Loucy (cell line): ENCODE measurements around the gene PDZRN3.

Source experiments
- H2AFZ ChIP-seq: fragments of 200-600 bp; sonication (generic); 2 replicates; pipeline ENCODE4 v1.6.0; 2016; ENCODE audit warnings: antibody characterized with exemption, mild to moderate bottlenecking, low read length, moderate library complexity
- H3F3A ChIP-seq: fragments of 200-600 bp; 2 replicates; pipeline ENCODE4 v1.6.0; 2016; ENCODE audit warnings: antibody characterized with exemption, low read depth, mild to moderate bottlenecking
- H3K27me3 ChIP-seq: fragments of 200-600 bp; sonication (generic); 2 replicates; pipeline ENCODE4 v1.6.1; 2014; ENCODE audit warnings: low read length, mild to moderate bottlenecking; ENCODE audit not compliant: insufficient read depth, poor library complexity, severe bottlenecking
- H3K36me3 ChIP-seq: fragments of 200-600 bp; sonication (generic); 2 replicates; pipeline ENCODE4 v1.6.1; 2016; ENCODE audit warnings: low read length; ENCODE audit not compliant: insufficient read depth
- H3K4me1 ChIP-seq: fragments of 200-600 bp; sonication (generic); 2 replicates; pipeline ENCODE4 v1.5.1; 2014; ENCODE audit warnings: low read length, mild to moderate bottlenecking; ENCODE audit not compliant: insufficient read depth, poor library complexity, severe bottlenecking
- H3K4me2 ChIP-seq: fragments of 200-600 bp; sonication (generic); 2 replicates; pipeline ENCODE4 v1.6.0; 2014; ENCODE audit warnings: antibody characterized with exemption, low read length, low read depth, mild to moderate bottlenecking; ENCODE audit not compliant: poor library complexity, severe bottlenecking
- H3K4me3 ChIP-seq: fragments of 200-600 bp; sonication (generic); 2 replicates; pipeline ENCODE4 v1.5.1; 2014; ENCODE audit warnings: low read length, mild to moderate bottlenecking, mixed read lengths; ENCODE audit not compliant: poor library complexity, severe bottlenecking
- H3K79me2 ChIP-seq: fragments of 200-600 bp; sonication (generic); 2 replicates; pipeline ENCODE4 v1.6.1; 2014; ENCODE audit warnings: low read length; ENCODE audit not compliant: insufficient read depth
- H3K9ac ChIP-seq: fragments of 200-600 bp; sonication (generic); 2 replicates; pipeline ENCODE4 v1.6.0; 2014; ENCODE audit warnings: mild to moderate bottlenecking, low read depth, low read length, moderate library complexity; ENCODE audit not compliant: poor library complexity, severe bottlenecking
- H3K9me2 ChIP-seq: fragments of 200-600 bp; sonication (generic); replicated peaks from 2 replicates; pipeline ENCODE4 v1.6.1; 2016; ENCODE audit warnings: low read depth, low read length, mixed read lengths
- H3K9me3 ChIP-seq: fragments of 200-600 bp; sonication (generic); 2 replicates; pipeline ENCODE4 v1.6.1; 2014; ENCODE audit warnings: mild to moderate bottlenecking, antibody characterized with exemption, low read length, low read depth; ENCODE audit not compliant: insufficient read depth
- H4K20me1 ChIP-seq: fragments of 200-600 bp; sonication (generic); 2 replicates; pipeline ENCODE4 v1.6.0; 2014; ENCODE audit warnings: antibody characterized with exemption, low read length, mild to moderate bottlenecking; ENCODE audit not compliant: insufficient read depth, poor library complexity, severe bottlenecking
- EZH2phosphoT487 ChIP-seq: fragments of 200-600 bp; IDR thresholded peaks from 2 replicates; pipeline ENCODE4 v1.6.1; 2018; ENCODE audit warnings: antibody characterized with exemption, mild to moderate bottlenecking, moderate library complexity, borderline replicate concordance
- TF ChIP-seq, protein P1 (sequence below): fragments of 200-600 bp; sonication (generic); conservative IDR thresholded peaks from 2 replicates; pipeline ENCODE4 v1.5.1; 2014; ENCODE audit warnings: mild to moderate bottlenecking, antibody characterized with exemption, low read length

The PDZRN3 gene

DNA sequence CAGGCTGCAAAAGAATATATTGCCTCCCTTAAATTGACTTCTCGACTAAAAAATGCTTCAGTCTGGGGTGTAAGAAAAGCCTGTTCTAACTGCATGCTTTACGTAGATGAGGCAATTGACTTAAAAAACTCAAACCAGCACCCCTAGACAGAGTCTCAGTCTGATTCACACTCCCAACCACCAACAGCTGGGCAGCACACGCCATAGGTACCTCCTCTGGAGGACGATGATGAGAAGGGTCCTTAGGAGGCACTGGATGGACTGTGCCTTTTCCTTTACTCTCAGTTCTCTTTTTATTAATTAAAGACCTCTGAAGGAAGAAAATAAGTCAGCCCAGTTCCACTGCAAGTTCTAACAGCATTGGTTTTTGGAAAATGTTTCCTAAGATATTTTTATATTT, 175.0 kb downstream of the PDZRN3 start:
- H3K27me3 ChIP-seq, result no peaks in the 10 kb centered on the region
- H3K36me3 ChIP-seq, result no peaks in the 10 kb centered on the region
- no peaks in the 10 kb centered on the region for H3F3A ChIP-seq
- no peak overlapping the region for H3K4me3 ChIP-seq
- no peaks in the 10 kb centered on the region for H3K9me3 ChIP-seq
- H3K9ac ChIP-seq, result no peak overlapping the region
- H4K20me1 ChIP-seq, result no peaks in the 10 kb centered on the region
- H3K4me2 ChIP-seq, result no peak overlapping the region
- no peaks in the 10 kb centered on the region for H3K9me2 ChIP-seq
- H3K4me1 ChIP-seq, result no peaks in the 10 kb centered on the region
- no peaks in the 10 kb centered on the region for H3K79me2 ChIP-seq
- no peak overlapping the region for H2AFZ ChIP-seq
- TF ChIP-seq, protein P1, sequence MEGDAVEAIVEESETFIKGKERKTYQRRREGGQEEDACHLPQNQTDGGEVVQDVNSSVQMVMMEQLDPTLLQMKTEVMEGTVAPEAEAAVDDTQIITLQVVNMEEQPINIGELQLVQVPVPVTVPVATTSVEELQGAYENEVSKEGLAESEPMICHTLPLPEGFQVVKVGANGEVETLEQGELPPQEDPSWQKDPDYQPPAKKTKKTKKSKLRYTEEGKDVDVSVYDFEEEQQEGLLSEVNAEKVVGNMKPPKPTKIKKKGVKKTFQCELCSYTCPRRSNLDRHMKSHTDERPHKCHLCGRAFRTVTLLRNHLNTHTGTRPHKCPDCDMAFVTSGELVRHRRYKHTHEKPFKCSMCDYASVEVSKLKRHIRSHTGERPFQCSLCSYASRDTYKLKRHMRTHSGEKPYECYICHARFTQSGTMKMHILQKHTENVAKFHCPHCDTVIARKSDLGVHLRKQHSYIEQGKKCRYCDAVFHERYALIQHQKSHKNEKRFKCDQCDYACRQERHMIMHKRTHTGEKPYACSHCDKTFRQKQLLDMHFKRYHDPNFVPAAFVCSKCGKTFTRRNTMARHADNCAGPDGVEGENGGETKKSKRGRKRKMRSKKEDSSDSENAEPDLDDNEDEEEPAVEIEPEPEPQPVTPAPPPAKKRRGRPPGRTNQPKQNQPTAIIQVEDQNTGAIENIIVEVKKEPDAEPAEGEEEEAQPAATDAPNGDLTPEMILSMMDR, result no peak
- no peak for TF ChIP-seq EZH2phosphoT487

DNA sequence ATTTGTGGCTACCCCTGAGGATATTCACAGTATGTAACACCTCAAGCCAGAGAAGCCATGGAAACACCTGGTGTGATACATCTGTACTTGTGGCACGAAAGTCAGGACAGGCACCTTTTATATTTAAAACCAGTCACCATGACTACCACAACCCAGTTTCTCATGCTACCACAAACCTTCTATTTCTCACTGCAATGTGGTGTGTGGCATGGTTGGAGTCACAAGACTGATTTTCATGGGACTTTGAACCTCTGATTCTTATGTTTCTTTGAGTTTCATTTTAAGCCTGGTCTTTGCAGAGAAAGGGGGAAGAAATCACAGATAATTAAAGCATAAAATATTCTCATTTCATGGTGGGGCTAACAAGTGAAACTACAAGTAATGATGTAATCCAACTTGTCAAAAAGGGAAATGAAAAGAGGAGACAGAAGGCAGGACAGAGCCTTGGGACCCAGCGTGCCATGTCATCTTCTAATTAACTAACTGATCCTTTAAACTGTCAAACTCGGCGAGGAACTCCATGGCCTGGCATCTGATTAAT, 175.9 kb downstream of the PDZRN3 start:
- Histone ChIP-seq H3K27me3 (no peaks in the 10 kb centered on the region), H3K4me3 (no peak overlapping the region), H3K9me3 (no peaks in the 10 kb centered on the region), H2AFZ (no peak overlapping the region), H4K20me1 (no peaks in the 10 kb centered on the region), H3K4me2 (no peak overlapping the region), H3K36me3 (no peaks in the 10 kb centered on the region), H3F3A (no peaks in the 10 kb centered on the region), H3K79me2 (no peaks in the 10 kb centered on the region), H3K9ac (no peak overlapping the region), H3K4me1 (no peaks in the 10 kb centered on the region), H3K9me2 (no peaks in the 10 kb centered on the region)
- no peak for TF ChIP-seq EZH2phosphoT487

DNA sequence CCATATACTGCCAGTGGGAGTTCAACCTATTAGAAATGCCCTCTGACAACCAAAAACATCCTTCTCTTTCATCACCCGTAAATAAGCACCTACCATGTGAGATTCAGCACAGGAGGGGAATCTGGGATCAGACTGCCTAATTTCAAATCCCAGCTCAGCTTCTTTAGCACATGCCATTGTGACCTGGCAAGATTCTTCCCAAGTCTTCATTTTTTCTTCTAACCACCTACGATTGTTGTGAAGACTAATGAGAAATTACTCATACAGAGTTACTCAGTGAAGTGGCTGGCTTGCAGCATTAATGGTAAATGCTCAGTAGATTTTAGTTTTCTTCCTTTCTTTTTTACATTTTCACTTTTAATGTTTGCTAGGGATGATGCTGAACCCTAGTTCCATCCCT, 176.7 kb downstream of the PDZRN3 start:
- Histone ChIP-seq H3K9me2 (no peaks in the 10 kb centered on the region), H3K27me3 (no peaks in the 10 kb centered on the region), H3K36me3 (no peaks in the 10 kb centered on the region), H3K4me2 (no peak overlapping the region), H4K20me1 (no peaks in the 10 kb centered on the region), H3K79me2 (no peaks in the 10 kb centered on the region), H3K9ac (no peak overlapping the region), H3K9me3 (no peaks in the 10 kb centered on the region), H3K4me3 (no peak overlapping the region), H3F3A (no peaks in the 10 kb centered on the region), H2AFZ (no peak overlapping the region), H3K4me1 (no peaks in the 10 kb centered on the region)
- TF ChIP-seq, protein P1, result no peak
- TF ChIP-seq EZH2phosphoT487, result no peak

DNA sequence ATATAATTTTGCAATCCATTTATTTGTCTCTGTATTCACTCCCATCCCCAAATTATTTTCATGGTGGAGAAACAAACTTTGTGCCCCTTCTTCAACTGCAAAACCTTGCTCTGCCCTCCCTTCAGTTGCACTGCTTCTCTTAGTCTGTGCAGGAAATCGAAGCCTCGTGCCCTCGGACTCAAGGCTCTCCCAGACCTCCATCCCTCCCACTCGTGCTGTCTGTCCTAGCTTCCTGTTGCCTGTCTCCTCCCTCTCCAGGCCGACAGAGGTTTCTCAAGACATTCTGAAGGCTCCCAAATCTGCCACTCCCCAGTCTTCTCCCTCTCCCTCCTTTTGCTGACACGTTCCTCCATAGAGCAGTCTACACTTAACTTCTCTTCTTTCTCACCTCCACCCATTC, 177.6 kb downstream of the PDZRN3 start:
- Histone ChIP-seq H3K9me2 (no peaks in the 10 kb centered on the region), H4K20me1 (no peaks in the 10 kb centered on the region), H3K4me3 (no peak overlapping the region), H3K79me2 (no peaks in the 10 kb centered on the region), H3K4me2 (no peak overlapping the region), H3K4me1 (no peaks in the 10 kb centered on the region), H2AFZ (no peak overlapping the region), H3K36me3 (no peaks in the 10 kb centered on the region), H3F3A (no peaks in the 10 kb centered on the region), H3K9ac (no peak overlapping the region), H3K27me3 (no peaks in the 10 kb centered on the region), H3K9me3 (no peaks in the 10 kb centered on the region)
- TF ChIP-seq EZH2phosphoT487, result no peak
- TF ChIP-seq, protein P1, result no peak
